Peyer's patch (tissue), 4 donors: ENCODE measurements around the gene NFYC. TPM values are rescaled to one million over a fixed set of nuclear protein-coding genes. Genes with fewer than 3 reads are reported as not detected.

Experiments
- DNase-seq, 3 donors: peaks; one replicate each; pipeline ENCODE4 v3.0.0-alpha.2; 2017 to 2019
- H3K27ac ChIP-seq, 4 donors: fragments of 200-600 bp; sonication (generic); one replicate each; pipeline ENCODE4 v1.5.1; 2016 to 2019
- H3K27me3 ChIP-seq, 2 donors: fragments of 200-600 bp; sonication (generic); one replicate each; pipeline ENCODE4 v1.5.1; 2019
- H3K36me3 ChIP-seq, 3 donors: fragments of 200-600 bp; sonication (generic); one replicate each; pipeline ENCODE4 v1.5.1; 2016 to 2019
- H3K4me1 ChIP-seq, 4 donors: fragments of 200-600 bp; sonication (generic); one replicate each; pipeline ENCODE4 v1.5.1; 2016 to 2019
- H3K4me3 ChIP-seq, 4 donors: fragments of 200-600 bp; sonication (generic); 1 replicate in 3 of 4; 2 replicates in 1 of 4; pipeline ENCODE4 v1.5.1; 2016 to 2019; ENCODE audit warnings: mild to moderate bottlenecking in 1 of 4
- H3K9me3 ChIP-seq, 4 donors: fragments of 200-600 bp; sonication (generic); one replicate each; pipeline ENCODE4 v1.5.1; 2016 to 2019; ENCODE audit warnings: mild to moderate bottlenecking in 1 of 4
- POLR2A ChIP-seq, 2 donors: fragments of 450-650 bp; IDR thresholded peaks; one replicate each; pipeline ENCODE4 v1.5.1; 2017; ENCODE audit warnings: antibody characterized with exemption in 2 of 2, mild to moderate bottlenecking in 2 of 2, moderate library complexity in 2 of 2
- total RNA-seq, 4 donors: library from RNA; depleted of rRNA; stranded (reverse); fragments of >200 nt; gene quantifications; one replicate each; pipeline ENCODE4 v1.1.0, GENCODE V29; 2016
- TF ChIP-seq, protein P1 (sequence below), 6 experiments: fragments of 450-650 bp in 4 of 6; fragments of 200-600 bp in 2 of 6; sonication (generic) in 1 of 6; IDR thresholded peaks; one replicate each; pipeline ENCODE4 v1.5.1; 2017 to 2019; ENCODE audit warnings: antibody characterized with exemption in 6 of 6, mild to moderate bottlenecking in 3 of 6, moderate library complexity in 1 of 6

NFYC gene
- total RNA-seq, 4 donors from 2014 or later, result 53.1 to 122 (median 65.0) TPM

DNA sequence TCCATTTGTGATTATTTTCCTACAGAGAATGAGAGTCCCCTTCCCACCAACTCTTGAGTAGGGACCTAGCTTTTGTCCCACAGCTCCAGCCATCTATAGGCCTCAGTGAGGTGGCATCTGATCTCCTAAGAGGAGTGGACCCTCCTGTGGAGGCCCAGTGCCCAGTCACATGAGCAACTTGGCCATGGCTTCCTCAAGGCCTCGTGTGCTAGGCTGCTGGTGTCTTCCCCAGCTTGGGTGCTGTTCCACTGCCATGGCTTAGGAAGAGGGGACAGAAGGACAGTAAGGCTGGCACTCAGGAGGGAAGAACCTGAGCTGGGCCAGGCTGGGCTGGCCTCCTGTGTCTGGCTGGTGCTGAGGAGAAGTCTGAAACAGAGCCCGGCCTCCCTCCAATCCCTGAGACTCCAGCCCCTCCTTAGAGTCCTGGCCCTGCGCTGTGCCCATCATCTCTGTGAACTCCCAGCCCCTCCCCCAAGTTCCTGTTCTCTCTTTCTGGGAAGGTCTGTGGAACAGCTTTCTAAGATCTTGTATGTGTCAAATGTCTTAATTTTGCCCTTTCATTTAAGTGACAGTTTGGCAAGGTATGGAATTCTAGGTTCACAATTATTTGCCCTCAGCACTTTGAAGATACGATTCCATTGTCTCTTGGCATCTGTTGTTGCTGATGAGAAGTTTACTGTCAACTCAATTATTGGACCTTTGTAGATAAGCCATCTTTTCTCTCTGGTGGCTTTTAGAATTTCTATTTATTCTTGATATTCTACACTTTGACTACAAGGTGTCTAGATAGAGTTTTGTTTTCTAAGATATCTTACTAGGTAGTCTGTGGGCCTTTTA lies 85.0 kb downstream of the NFYC start:
- Histone ChIP-seq H3K9me3 (no peaks in the 10 kb centered on the region), H3K4me3 (no peak overlapping the region), H3K27ac (no peak overlapping the region), H3K36me3 (peaks cover 0 to 25% (median 0%) of the 10 kb centered on the region in 3 donors), H3K4me1 (peaks cover 0 to 7% (median 0%) of the 10 kb centered on the region in 4 donors), H3K27me3 (no peaks in the 10 kb centered on the region)
- DNase-seq, result no peak
- TF ChIP-seq POLR2A (IDR thresholded peaks at IDR 0.05), result no peak
- TF ChIP-seq, protein P1, sequence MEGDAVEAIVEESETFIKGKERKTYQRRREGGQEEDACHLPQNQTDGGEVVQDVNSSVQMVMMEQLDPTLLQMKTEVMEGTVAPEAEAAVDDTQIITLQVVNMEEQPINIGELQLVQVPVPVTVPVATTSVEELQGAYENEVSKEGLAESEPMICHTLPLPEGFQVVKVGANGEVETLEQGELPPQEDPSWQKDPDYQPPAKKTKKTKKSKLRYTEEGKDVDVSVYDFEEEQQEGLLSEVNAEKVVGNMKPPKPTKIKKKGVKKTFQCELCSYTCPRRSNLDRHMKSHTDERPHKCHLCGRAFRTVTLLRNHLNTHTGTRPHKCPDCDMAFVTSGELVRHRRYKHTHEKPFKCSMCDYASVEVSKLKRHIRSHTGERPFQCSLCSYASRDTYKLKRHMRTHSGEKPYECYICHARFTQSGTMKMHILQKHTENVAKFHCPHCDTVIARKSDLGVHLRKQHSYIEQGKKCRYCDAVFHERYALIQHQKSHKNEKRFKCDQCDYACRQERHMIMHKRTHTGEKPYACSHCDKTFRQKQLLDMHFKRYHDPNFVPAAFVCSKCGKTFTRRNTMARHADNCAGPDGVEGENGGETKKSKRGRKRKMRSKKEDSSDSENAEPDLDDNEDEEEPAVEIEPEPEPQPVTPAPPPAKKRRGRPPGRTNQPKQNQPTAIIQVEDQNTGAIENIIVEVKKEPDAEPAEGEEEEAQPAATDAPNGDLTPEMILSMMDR (IDR thresholded peaks at IDR 0.05), result no peak

DNA sequence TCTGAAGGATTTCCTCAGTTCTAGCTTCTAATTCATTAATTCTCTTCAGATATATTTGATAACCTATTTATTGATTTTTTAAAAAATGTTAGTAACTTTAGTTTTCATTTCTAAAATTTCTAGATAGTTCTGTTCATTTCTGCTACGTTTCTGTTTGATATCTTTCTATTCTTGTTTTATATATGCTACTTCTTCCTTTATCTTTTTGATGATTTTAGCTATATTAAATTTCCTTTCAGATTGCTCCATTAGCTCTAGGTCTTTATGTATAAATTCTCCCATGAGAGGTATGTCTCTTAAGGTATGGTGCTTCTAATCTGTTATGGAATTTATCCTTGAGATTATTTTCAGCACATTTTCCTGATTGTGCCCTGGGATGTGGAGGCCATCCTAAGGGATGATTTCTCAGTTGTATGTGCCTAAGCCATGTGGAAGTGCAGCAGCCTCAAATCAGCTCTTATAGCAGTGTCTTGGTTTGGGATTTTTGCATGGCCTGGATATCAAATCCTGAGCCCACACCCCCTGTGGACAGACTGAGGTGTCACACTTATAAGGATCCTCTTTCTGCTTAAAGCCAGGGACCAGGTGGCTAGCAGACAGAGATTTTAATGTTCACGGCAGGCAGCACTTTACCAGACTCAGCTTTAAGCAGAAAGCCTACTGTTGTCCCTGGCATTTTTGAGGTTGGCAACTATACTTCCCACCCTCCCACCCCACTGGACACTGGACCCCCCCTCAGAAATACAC lies 85.9 kb downstream of the NFYC start:
- Histone ChIP-seq H3K36me3 (peaks cover 0 to 16% (median 0%) of the 10 kb centered on the region in 3 donors), H3K27ac (no peak overlapping the region), H3K4me1 (peaks cover 0 to 16% (median 0%) of the 10 kb centered on the region in 4 donors), H3K27me3 (no peaks in the 10 kb centered on the region), H3K4me3 (no peak overlapping the region), H3K9me3 (no peaks in the 10 kb centered on the region)
- no peak for TF ChIP-seq POLR2A (IDR thresholded peaks at IDR 0.05)
- TF ChIP-seq, protein P1 (IDR thresholded peaks at IDR 0.05), result no peak
- no peak for DNase-seq

DNA sequence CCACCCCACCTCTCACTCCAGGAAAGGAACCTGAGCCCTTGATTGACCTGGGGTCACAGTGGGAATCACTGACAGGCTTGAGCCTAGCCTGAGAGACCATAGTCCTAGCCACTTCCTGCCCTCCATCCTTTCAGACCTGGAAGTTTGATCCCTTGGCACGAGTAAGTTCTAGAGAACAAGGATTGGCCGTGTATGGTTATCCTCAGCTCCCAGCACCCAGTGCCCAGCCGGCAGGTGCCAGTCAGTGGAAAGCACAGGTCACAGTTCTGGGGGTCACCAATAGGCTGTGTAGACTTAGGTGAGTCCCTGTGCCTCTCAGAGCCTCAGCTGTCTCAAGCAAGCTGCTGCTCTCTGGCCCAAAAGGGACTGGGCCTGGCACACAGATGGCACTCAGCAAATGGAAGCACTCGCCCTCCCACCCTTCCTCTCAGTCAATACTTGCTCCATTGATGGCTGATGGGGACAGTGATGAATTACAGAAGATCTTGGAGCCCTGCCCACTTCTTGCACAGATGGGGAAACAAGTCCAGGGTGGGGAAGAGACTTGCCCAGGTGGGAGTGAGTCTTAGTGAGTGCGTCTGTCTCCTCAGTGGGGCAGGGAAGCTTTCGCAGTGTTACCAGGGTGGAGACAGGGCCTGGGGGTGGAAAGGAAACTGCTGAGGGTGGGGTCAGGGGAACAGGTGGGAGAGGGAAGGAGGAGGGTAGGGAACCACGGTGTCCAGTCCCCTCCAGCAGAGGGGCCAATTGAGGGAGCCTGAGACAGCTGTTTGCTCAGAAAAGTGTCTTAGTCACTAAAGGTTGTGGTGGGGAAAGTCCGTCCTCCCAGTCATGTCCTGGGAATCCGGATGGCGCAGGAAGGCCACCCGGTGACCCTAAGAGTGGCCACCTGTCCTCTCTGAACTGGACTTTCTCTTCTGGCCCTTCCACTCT lies 89.4 kb downstream of the NFYC start:
- Histone ChIP-seq H3K27ac (no peak overlapping the region), H3K36me3 (peaks cover 0 to 6% (median 0%) of the 10 kb centered on the region in 3 donors), H3K27me3 (no peaks in the 10 kb centered on the region), H3K9me3 (no peaks in the 10 kb centered on the region), H3K4me3 (no peak overlapping the region), H3K4me1 (peaks cover 0 to 29% (median 7%) of the 10 kb centered on the region in 4 donors)
- DNase-seq, result no peak
- TF ChIP-seq POLR2A (IDR thresholded peaks at IDR 0.05), result no peak
- TF ChIP-seq, protein P1 (IDR thresholded peaks at IDR 0.05), result no peak

DNA sequence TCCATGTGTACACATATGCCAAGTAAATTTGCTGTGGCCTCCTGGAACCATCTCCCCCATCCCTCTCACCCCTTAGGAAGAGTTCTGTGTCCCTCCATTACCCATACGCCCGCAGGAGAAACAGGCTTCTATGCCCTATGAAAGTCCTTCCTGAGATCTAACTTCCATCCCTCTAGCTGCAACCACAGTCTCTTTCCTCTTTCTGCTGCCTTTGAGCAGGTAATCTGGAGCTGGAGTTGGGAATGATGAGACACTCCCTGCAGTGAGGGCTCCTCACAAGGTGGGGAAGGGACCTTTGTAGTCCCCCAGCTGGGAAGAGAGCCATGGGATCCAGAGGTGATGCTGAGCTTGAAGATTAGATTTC lies 90.1 kb downstream of the NFYC start:
- H3K36me3 ChIP-seq, result no peaks in the 10 kb centered on the region
- no peaks in the 10 kb centered on the region for H3K27me3 ChIP-seq
- H3K4me3 ChIP-seq, result no peak overlapping the region
- no peak for TF ChIP-seq POLR2A (IDR thresholded peaks at IDR 0.05)
- TF ChIP-seq, protein P1 (IDR thresholded peaks at IDR 0.05), result no peak
- DNase-seq, result no peak
- H3K27ac ChIP-seq, result no peak overlapping the region
- H3K9me3 ChIP-seq, result no peaks in the 10 kb centered on the region
- peaks cover 0 to 29% (median 7%) of the 10 kb centered on the region in 4 donors for H3K4me1 ChIP-seq

DNA sequence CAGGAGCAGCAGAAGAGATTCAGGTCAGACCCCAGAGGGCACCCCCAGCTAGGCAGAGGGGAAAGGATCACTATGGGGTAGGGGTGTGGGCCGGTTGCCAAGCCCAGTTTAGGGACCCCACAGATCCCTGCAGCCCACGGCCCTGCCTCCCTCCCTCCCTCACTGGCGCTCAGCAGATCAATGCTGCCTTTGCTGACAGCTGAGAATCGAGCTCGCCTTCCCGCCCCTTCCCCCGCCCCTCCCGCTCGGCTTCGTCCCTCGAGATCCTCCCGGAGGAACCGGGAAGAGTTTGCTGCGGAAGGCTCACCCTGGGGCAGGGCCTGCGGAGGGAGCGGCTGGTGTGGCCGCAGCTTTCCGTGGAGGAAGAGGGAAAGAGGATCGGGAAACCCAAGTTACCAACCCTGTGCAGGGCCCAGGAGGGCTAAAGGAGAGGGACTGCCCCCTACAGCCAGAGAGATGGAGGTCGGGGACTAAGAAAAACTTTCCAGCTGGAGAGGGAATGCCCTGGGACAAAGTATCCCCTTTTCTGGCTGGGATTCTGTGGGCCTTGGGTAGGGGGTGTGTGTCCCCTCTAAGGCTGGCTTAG lies 91.0 kb downstream of the NFYC start:
- H3K9me3 ChIP-seq, result no peaks in the 10 kb centered on the region
- H3K36me3 ChIP-seq, result no peaks in the 10 kb centered on the region
- peak overlapping the region in 1 of 4 donors; percentile 55 for H3K4me3 ChIP-seq
- peaks cover 0 to 32% (median 7%) of the 10 kb centered on the region in 4 donors for H3K4me1 ChIP-seq
- H3K27me3 ChIP-seq, result no peaks in the 10 kb centered on the region
- DNase-seq, result peak in 1 of 3 donors; percentile 66
- TF ChIP-seq, protein P1 (IDR thresholded peaks at IDR 0.05), result no peak
- no peak for TF ChIP-seq POLR2A (IDR thresholded peaks at IDR 0.05)
- H3K27ac ChIP-seq, result peak overlapping the region in 2 of 4 donors; percentile 52 to 70
